Fibroblast of peridontal ligament (primary cell): ENCODE measurements around the gene SLC41A3.

Experiments used
- DNase-seq: peaks from one replicate; pipeline ENCODE4 v3.0.0-alpha.2; 2010; ENCODE audit errors: extremely low read depth

SLC41A3 gene

DNA sequence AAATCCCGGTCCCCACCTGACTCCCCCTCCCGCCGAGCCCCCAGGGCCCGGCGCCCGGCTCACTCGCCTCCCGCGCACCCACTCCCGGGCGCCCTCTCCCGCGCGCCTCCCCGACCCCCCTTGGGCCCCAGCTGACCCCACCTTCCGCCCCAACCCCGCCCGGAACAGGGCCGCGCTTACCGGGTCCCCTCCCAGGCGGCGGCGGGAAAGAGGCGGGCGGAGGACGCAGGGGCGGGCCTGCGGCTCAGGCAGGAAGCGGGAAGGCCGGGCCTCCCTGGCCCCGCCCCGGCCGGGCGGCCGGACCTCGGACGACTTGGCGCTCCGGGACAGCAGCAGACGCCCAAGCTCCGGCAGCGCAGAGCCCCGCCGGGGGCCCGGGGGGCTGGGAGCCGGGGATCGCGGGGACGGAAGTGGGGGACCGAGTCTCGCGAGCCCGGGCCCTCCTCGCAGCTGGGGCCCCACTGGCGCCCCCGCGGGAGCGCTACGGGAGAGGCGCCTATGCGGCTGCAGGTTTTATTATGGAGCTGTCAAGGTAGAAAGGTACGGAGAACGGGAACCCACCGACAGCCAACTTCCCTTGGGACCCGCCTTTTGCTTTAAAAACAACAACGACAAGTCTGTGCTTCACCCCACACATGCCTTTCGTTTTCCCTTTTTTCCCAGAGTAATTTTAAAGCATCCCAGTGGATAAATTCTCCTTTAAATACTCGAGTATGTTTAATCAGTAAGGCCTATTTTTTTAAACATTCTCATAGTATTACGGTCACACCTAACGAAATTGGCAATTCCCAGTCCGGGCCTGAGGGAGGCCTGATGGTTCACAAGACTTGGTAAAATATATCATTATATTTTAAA lies at the start of gene SLC41A3:
TSS of gene SLC41A3 (minus strand) at position 212 of the 855 bp plus-strand sequence. CDS start 15,905 bp downstream, outside the sequence.
- DNase-seq, result peak; percentile 57

- DNase-seq, result no peak
Measured at GRCh38 chr3:126133606-126134005, 49.7 kb upstream of the SLC41A3 start.

- peak; percentile 5 for DNase-seq
Measured at GRCh38 chr3:126132751-126133511, 49.0 kb upstream of the SLC41A3 start.

DNA sequence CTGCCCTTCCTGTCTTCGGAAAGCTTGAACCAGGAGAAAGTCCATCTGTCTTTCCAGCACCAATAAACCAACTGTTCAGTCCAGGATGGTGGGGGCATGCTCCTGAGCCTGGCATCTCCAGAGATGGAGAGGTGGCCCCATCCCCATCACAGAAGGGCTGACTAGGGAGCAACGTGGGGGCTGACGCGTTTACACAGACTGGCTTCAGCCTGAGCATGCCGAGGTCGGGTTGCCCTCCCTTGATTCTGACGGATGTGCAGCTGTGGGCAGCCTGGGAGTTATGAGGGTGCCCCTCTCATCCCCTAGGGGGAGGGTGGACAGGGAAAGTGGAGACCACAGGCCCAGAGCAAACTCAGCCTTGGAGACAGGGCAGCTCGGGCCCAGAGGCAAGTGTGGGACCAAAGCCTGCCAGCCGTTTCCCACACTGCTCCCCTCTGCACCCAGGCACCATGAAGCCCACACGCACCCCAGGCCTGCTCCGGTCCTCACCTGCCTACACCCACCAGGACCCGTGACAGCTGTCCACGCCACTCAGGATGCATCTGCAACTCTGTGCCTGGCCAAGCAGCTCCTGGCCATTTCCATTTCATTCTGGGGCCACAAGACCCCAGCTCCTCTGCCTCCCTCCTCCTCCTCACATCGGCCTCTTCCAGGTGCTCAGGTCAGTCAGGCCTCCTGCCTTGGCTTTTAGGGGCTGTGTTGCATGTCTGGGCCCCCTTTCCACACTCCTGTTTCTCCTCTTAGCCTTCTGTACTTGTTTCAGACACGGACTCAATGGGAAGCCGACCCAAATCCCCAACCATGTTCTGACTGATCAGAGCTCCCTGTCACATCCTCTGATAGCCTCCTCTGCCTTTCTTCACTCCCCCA lies 48.2 kb upstream of the SLC41A3 start:
- DNase-seq, result no peak

DNA sequence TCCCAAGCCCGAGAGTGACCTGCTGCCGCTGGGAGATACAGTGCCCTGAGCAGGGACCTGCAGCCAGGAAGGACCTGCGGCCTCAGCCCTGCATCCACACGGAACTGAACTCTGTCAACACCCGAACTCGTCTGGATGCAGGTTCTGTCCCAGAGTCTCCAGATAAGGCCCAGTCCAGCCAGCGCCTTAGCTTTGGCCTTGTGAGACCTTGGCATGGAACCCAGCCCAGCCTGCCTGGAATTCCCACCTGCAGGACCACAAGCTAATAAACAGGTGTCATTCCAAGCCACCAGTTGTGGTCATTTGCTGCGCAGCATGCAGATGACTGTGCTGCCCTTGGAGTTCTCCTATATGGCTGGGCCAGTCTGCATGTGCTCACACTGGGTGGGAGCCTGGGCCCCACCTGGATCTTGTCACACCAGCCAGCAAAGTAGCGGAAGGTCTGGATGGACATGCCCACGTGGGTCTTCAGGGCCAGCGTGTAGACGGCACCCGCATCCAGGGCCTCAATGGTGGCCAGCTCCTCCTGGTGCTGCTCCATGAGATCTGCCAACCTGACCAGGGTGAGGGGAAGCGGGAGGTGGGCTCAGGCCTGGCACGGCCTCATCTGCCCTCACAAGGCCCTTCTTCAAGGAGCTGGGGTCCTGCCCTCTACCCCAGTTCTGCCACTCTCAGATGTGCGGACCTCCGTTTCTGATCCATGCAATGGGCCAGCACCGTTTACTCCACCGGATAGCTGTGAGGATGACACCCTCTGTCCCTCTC lies 47.2 kb upstream of the SLC41A3 start:
- no peak for DNase-seq

DNA sequence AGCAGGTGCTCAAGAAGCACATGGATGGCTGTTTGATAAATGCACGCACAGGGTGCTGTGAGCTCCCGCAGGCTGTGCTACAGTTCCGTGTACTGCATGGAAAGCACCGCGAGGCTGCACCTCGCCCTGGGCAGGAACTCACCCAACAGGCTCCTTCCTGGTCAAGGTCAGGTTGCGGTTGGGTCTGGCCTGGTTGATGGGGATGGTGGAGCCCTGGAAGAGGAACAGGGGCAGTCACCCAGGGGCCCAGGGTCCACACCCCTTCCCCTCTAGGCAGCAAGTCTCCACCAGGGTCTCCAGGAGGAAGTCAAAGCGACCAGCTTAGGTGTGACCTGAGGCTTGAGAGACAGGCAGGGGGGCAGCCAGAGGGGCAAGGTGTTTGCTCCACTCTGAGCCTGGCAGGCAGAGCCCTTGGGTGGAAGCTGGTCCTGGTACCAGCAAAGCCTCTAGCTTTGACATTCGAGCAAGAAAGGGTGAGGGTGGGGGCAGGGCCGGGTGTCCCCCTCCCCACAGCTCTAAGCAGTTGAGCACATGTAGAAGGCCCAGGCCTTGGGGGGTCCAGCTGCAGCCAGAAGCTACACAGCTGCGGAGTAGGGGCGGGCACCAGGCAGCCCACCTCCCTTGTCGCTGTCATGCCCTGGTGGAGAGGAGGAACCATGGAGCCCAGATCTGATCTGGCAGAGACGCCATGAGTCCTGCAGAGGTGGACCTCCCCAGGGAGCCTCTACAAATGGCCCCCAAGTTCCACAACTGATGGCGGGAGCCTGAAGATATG lies 46.3 kb upstream of the SLC41A3 start:
- no peak for DNase-seq

DNA sequence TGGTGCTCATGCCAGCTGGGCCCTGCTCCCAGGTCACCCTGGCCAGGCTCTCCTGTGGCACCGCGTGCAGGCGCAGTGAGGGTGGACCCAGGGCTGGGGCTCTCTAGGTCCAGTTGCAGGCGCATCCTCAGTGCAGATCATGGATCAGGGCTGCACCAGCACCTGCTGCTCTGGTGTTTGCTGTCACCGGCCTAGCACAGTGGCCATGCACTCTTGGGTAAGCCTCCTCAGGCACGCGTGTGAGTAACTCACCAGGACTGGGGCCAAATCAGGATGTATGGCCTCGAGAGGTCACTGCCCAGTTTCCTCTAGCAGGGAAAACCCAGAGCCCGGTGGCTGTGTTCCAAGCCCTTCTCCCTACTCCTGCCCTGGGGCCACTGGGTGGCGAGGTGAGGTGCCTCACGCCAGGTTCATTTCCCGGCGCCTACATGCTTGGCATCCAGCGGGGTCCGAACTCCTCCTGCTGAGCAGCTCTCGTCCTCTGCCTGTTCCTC lies 45.5 kb upstream of the SLC41A3 start:
- DNase-seq, result no peak

DNA sequence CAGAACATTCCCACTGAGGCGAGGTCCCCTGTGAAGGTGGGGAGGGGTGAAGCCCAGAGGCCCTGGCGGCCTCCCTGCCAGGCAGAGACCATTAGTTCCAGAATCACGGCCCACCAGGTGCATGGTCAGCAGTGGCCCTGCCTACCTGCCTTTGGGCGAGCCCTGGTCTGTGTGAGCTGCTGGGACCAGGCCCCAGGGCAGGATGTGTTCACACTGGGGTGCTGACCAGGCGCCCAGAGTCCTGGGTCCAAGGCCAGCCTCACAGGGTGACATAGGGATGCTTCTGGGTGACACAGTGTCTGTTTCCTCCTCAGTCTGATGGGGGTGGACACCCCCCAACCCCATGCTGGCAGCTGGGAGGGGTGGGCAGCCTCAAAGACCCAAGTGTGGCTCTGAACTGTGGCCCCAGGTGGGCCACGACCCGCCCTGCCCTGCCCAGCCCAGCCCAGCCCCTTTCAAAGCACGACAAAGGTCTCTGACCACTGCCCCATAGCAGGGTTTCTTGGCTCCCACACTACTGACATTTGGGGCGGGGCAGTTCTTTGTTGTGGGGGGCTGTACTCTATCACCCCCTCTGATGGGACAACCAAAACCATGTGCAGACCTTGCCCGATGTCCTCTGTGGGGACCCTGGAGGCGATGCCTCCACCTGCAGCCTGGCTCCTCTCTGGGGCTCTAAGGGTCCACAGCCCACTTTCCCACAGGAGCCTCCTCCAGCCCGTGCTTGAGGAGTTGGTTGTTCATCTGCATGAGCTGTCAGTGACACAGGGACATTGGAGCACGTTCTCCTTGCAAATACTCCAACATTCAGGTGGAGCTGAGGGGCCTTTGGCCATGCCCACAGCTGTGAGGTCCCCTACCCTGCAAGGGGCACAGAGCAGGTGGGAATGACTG lies 44.8 kb upstream of the SLC41A3 start:
- DNase-seq, result no peak

DNA sequence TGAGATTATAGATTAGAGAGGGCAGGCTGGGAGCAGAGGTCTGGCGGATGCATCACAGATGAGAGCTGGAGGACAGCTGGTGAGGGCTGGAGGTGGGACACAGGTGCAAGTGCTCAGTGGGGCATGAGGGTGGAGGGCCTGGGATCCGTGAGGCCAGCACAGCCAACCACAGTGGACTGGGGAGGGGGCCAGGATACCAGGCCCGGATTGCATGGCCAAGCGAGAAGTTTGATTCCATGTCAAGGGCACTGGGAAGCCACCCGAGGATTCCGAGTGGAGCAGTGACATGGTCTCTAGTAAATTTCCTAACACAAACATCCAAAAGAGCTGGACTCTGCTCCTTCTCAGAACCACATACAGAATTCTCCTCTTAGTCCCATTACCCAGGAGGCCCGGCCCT lies 44.0 kb upstream of the SLC41A3 start:
- no peak for DNase-seq

DNA sequence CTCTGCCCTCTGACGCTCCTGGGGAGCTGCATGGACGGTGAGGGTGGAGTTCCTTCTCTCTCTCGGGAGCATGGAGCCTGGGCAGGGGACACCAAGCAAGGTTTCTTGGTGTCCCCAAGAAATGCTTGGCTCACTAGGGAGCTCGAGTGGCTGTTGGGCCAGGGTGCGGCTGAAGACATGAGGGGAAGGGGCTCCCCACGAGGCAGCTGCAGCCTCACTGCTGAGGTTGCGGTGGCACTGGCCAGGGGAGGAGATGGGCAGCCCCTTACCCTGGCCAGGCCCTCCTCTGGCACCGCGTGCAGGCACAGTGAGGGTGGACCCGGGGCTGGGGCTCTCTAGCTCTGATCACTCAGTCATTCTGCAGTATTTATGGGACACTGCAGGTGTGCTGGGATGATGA lies 43.5 kb upstream of the SLC41A3 start:
- no peak for DNase-seq

DNA sequence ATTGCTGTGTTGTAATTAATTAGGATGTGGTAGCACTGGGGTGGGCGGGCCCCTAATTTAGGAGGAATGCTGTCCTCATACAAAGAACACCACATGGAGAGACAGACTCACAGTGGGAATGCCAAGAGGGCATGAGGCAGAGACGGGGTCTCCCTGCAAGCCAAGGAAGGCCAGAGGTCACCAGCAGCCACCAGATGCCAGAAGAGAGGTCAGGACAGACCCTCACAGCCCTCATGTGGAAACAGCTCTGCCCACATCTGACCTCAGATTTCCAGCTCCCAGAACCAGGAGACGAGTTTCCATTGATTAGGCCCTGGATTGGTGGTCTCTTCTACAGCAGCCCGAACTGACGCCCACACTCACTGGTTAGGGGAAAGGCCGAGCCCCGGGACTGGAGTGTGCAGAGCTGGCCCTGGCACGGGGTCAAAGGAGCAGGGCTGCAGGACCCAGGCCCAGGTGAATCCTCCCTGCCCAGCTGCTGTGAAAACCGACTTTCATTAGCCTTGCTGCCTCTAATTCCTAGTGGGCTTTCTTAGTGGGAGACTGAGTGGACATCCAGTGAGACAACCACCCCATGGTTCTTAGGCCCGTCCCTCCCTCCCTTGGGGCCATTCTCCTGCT lies 43.0 kb upstream of the SLC41A3 start:
- DNase-seq, result no peak

DNA sequence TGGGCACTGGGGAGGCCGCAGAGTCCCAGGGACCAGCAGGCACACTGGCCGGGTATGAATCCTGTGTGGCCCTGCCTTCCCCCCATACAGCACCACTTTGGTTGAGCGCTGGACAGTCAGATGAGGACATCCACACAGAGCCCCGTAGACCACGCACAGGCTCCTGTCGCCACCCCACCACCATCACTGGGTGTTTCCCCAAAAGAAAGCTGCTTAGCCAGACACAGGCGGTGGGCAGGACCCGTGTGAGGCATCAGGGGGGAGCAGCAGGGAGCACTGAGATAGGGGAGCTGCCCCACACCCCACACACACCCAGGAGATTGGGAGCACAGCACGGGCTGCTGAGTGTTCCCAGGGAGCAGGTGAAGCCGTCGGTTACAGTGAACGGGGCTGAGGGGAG lies 42.4 kb upstream of the SLC41A3 start:
- no peak for DNase-seq

DNA sequence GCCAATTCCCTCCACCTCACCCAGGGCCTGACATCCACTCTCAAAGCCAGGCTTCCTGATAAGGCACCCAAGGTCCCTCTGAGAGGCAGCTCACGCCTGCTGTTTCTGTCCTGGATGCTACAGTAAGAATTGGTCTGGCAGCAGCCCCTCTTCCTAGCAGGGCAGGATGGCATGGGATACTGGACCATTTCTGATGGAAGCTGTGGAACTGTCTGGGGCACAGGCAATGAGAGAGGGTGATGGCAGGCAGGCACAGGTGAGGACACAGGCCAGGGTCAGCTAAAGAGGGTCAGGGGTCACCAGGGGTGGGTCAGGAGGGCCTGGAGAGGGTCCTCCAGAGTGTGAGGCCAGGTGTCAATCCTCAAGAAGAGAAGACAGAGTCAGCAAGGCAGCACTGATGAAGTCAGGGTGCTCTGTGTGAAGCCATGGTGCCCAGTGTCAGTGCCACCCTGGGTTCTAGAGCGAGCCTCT lies 41.9 kb upstream of the SLC41A3 start:
- DNase-seq, result no peak

DNA sequence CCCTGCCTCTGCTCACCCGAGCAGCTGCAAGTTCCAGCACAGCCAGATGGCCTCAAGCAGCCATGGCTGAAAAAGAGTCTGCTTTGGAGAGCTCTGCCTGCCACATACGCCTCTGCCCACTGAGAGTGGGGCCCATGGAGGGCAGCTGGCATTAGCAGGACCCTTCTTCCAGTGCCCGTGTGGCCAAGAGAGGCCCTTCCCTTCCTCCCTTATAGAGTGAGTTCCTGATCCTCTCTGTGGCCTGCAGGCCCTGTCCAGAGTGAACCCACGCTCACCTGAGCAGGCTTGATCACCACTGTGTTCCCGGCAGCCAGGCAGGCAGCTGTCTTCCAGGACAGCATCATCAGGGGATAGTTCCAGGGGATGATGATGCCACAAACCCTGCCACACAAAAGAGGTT lies 41.4 kb upstream of the SLC41A3 start:
- no peak for DNase-seq

- DNase-seq, result no peak
Measured at GRCh38 chr3:126124896-126125295, 41.0 kb upstream of the SLC41A3 start.

- DNase-seq, result no peak
Measured at GRCh38 chr3:126124148-126124868, 40.4 kb upstream of the SLC41A3 start.

DNA sequence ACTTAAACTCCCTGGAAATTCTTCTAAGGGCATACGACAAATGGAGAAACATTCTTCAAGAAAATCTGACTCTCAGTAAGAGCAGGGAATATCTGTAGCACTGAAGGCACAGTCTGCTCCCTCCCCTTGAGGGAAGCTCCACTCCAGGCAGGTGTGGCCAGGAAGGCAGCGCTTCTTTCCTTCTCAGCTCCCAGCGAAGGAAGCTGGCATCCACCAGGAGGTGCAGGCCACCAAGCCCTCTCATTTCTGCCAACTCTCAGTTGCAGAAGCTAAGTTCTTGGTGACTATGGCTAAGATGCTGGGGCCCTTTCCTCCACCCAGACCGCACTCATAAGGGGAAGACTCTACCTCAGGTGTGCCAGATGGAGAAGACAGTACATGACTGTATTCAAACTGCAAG lies 37.7 kb upstream of the SLC41A3 start:
- DNase-seq, result no peak

GRCh38 chr3:126121074-126121473 lies 37.1 kb upstream of the SLC41A3 start:
- DNase-seq, result no peak
